CD14-positive monocyte (primary cell): ENCODE results near the gene AFF3. TPM values are rescaled to one million over a fixed set of nuclear protein-coding genes. Genes with fewer than 3 reads are reported as not detected.

Source experiments
- DNase-seq, 3 donors: peaks; one replicate each; pipeline ENCODE4 v3.0.0-alpha.2; 2011 to 2022
- H2AFZ ChIP-seq: 2 replicates; pipeline ENCODE4 v1.6.0; 2012; ENCODE audit warnings: mild to moderate bottlenecking, low read depth, low read length, inconsistent platforms; ENCODE audit not compliant: insufficient read depth, poor library complexity, severe bottlenecking
- H3K27ac ChIP-seq, 2 donors: 1 replicate in 1 of 2; 2 replicates in 1 of 2; pipeline ENCODE4 v1.5.1; 2012 to 2013; ENCODE audit warnings: low read length in 2 of 2, control low read depth in 1 of 2, inconsistent platforms in 1 of 2, low read depth in 1 of 2, mild to moderate bottlenecking in 1 of 2
- H3K27me3 ChIP-seq, 2 donors: one replicate each; pipeline versions ENCODE4 v1.6.0 to v1.6.1; 2011 to 2013; ENCODE audit warnings: low read length in 2 of 2; ENCODE audit not compliant: control insufficient read depth in 2 of 2, insufficient read depth in 2 of 2
- H3K36me3 ChIP-seq, 2 donors: replicated peaks in 1 of 2; 1 replicate in 1 of 2; 2 replicates in 1 of 2; pipeline versions ENCODE4 v1.5.1 to v1.6.1; 2012 to 2013; ENCODE audit warnings: low read length in 2 of 2, control low read depth in 1 of 2, inconsistent platforms in 1 of 2, mild to moderate bottlenecking in 1 of 2; ENCODE audit not compliant: insufficient read depth in 2 of 2, control insufficient read depth in 1 of 2
- H3K4me1 ChIP-seq, 2 donors: 1 replicate in 1 of 2; 2 replicates in 1 of 2; pipeline versions ENCODE4 v1.5.1 to v1.6.1; 2012 to 2013; ENCODE audit warnings: low read length in 2 of 2, control low read depth in 1 of 2, inconsistent platforms in 1 of 2, mild to moderate bottlenecking in 1 of 2, moderate library complexity in 1 of 2; ENCODE audit not compliant: insufficient read depth in 2 of 2, control insufficient read depth in 1 of 2
- H3K4me2 ChIP-seq: replicated peaks from 2 replicates; pipeline ENCODE3; 2012; ENCODE audit warnings: low read length, moderate library complexity, mild to moderate bottlenecking; ENCODE audit not compliant: poor library complexity, severe bottlenecking; ENCODE audit errors: extremely low read depth
- H3K4me3 ChIP-seq, 3 experiments: fragments of 200-600 bp in 1 of 3; sonication (generic) in 1 of 3; replicated peaks in 1 of 3; 1 replicate in 2 of 3; 2 replicates in 1 of 3; pipeline ENCODE4 v1.5.1; 2011 to 2013; ENCODE audit warnings: low read length in 3 of 3, mild to moderate bottlenecking in 3 of 3, control low read depth in 2 of 3, low read depth in 2 of 3, inconsistent platforms in 1 of 3, moderate library complexity in 1 of 3
- H3K79me2 ChIP-seq: 2 replicates; pipeline ENCODE4 v1.6.0; 2012; ENCODE audit warnings: mild to moderate bottlenecking, control low read depth, inconsistent platforms, low read length, moderate library complexity; ENCODE audit not compliant: insufficient read depth
- H3K9ac ChIP-seq: 2 replicates; pipeline ENCODE4 v1.6.0; 2017; ENCODE audit warnings: low read length, mild to moderate bottlenecking; ENCODE audit not compliant: insufficient read depth, poor library complexity, severe bottlenecking
- H3K9me3 ChIP-seq, 2 donors: replicated peaks in 1 of 2; 1 replicate in 1 of 2; 2 replicates in 1 of 2; pipeline versions ENCODE4 v1.5.1 to v1.6.1; 2012 to 2013; ENCODE audit warnings: low read length in 2 of 2, control low read depth in 1 of 2; ENCODE audit not compliant: control insufficient read depth in 1 of 2, insufficient read depth in 1 of 2
- H4K20me1 ChIP-seq: 2 replicates; pipeline ENCODE4 v1.6.0; 2012; ENCODE audit warnings: mild to moderate bottlenecking, low read length, control low read depth, moderate library complexity; ENCODE audit not compliant: insufficient read depth
- H3K27ac Mint-ChIP-seq, 7 donors: one replicate each; pipeline ENCODE4 v1.8.0; 2020; ENCODE audit warnings: mild to moderate bottlenecking in 7 of 7, mixed read lengths in 7 of 7, moderate library complexity in 6 of 7, inconsistent platforms in 2 of 7
- H3K27me3 Mint-ChIP-seq, 3 donors: one replicate each; pipeline ENCODE4 v1.8.0; 2021 to 2022; ENCODE audit warnings: low read depth in 3 of 3, mild to moderate bottlenecking in 3 of 3, mixed read lengths in 3 of 3, moderate library complexity in 3 of 3, inconsistent platforms in 1 of 3
- H3K36me3 Mint-ChIP-seq, 2 donors: one replicate each; pipeline ENCODE4 v1.8.0; 2020; ENCODE audit warnings: mixed read lengths in 2 of 2, inconsistent platforms in 1 of 2, mild to moderate bottlenecking in 1 of 2
- H3K4me1 Mint-ChIP-seq: one replicate; pipeline ENCODE4 v1.8.0; 2020; ENCODE audit warnings: mild to moderate bottlenecking, mixed read lengths
- H3K4me3 Mint-ChIP-seq, 2 donors: one replicate each; pipeline ENCODE4 v1.8.0; 2020; ENCODE audit warnings: mild to moderate bottlenecking in 2 of 2, mixed read lengths in 2 of 2, moderate library complexity in 1 of 2
- H3K9me3 Mint-ChIP-seq, 7 donors: one replicate each; pipeline ENCODE4 v1.8.0; 2020 to 2022; ENCODE audit warnings: mixed read lengths in 7 of 7, mild to moderate bottlenecking in 6 of 7, moderate library complexity in 6 of 7, inconsistent platforms in 2 of 7
- WGBS: methylation state at CpG from one replicate; pipeline ENCODE4 v1.1.5; 2013; ENCODE audit warnings: missing lambda C conversion rate; ENCODE audit not compliant: insufficient coverage; 5-methylcytosine and 5-hydroxymethylcytosine counted together
- intact Hi-C, 2 donors: fragments of 100-400 bp; cut with micrococcal nuclease; formaldehyde crosslinking; loops; one replicate each; pipeline versions ENCODE4 v1.15.0 to v1.15.1; 2023
- polyA plus RNA-seq, 3 donors: library from polyadenylated mRNA; depleted of rRNA in 1 of 3; unstranded in 2 of 3; stranded (reverse) in 1 of 3; fragments of 300-500 nt in 2 of 3; fragments of >200 nt in 1 of 3; fragmentation: Illumina TruSeq in 2 of 3; gene quantifications; 1 replicate in 2 of 3; 2 replicates in 1 of 3; pipeline ENCODE4 v1.2.3, GENCODE V29; 2012 to 2021
- TF ChIP-seq, protein P1 (sequence below): fragments of 200-600 bp; IDR thresholded peaks from one replicate; pipeline ENCODE4 v1.8.0; 2022; ENCODE audit warnings: antibody characterized with exemption, mild to moderate bottlenecking

AFF3 gene
- polyA plus RNA-seq, 3 donors: 0.17 to 4.1 (median 0.49) TPM

DNA sequence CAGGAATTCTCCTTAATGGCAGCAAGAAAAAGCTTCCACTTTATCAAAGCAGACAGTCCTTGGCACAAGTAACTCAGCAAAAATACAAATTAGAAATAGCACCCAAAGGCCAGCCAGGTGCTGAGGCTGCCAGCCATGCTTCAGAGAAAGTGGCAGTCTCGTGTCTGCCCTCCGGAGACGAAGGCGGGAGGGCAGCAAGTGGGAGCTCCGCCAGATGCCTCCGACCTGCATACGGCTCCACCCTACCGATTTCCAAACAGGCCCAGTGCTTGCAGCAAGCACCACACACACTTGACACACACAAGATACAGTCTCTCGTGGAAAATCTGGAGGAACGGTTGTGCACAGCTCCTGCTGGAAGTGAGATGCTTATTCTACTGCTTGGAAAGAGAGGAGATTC is 517.7 kb downstream of the AFF3 start:
- no peak overlapping the region for H3K4me3 Mint-ChIP-seq
- no peaks in the 10 kb centered on the region for H3K36me3 ChIP-seq
- H3K79me2 ChIP-seq: no peaks in the 10 kb centered on the region
- DNase-seq: no peak
- peaks cover 3 to 9% of the 10 kb centered on the region in 2 donors for H3K36me3 Mint-ChIP-seq
- no peak overlapping the region for H3K27ac ChIP-seq
- TF ChIP-seq, protein P1, sequence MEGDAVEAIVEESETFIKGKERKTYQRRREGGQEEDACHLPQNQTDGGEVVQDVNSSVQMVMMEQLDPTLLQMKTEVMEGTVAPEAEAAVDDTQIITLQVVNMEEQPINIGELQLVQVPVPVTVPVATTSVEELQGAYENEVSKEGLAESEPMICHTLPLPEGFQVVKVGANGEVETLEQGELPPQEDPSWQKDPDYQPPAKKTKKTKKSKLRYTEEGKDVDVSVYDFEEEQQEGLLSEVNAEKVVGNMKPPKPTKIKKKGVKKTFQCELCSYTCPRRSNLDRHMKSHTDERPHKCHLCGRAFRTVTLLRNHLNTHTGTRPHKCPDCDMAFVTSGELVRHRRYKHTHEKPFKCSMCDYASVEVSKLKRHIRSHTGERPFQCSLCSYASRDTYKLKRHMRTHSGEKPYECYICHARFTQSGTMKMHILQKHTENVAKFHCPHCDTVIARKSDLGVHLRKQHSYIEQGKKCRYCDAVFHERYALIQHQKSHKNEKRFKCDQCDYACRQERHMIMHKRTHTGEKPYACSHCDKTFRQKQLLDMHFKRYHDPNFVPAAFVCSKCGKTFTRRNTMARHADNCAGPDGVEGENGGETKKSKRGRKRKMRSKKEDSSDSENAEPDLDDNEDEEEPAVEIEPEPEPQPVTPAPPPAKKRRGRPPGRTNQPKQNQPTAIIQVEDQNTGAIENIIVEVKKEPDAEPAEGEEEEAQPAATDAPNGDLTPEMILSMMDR: no peak
- no peak overlapping the region for H3K9ac ChIP-seq
- H3K27ac Mint-ChIP-seq: no peak overlapping the region
- H2AFZ ChIP-seq: no peak overlapping the region
- H3K4me2 ChIP-seq: no peak overlapping the region
- intact Hi-C loops: no loop called here
- H3K27me3 ChIP-seq: no peaks in the 10 kb centered on the region
- H4K20me1 ChIP-seq: no peaks in the 10 kb centered on the region
- peaks cover 0 to under 1% (median 0%) of the 10 kb centered on the region in 7 donors for H3K9me3 Mint-ChIP-seq
- H3K4me1 Mint-ChIP-seq: no peaks in the 10 kb centered on the region
- H3K4me3 ChIP-seq: no peak overlapping the region
- H3K9me3 ChIP-seq: no peaks in the 10 kb centered on the region
- H3K27me3 Mint-ChIP-seq: peaks cover 0 to 2% (median 0%) of the 10 kb centered on the region in 3 donors
- H3K4me1 ChIP-seq: no peaks in the 10 kb centered on the region
- 93% methylated on average over 7 of the region's 10 CpGs for WGBS

- no peak for DNase-seq
- no peaks in the 10 kb centered on the region for H3K36me3 ChIP-seq
- no peak overlapping the region for H3K27ac ChIP-seq
- no peak overlapping the region for H2AFZ ChIP-seq
- Mint-ChIP-seq H3K4me3 (no peak overlapping the region), H3K36me3 (peaks cover 2 to 3% of the 10 kb centered on the region in 2 donors), H3K27ac (peak overlapping the region in 1 of 7 donors; percentile 24), H3K4me1 (peaks cover 3% of the 10 kb centered on the region), H3K9me3 (no peaks in the 10 kb centered on the region), H3K27me3 (peaks cover 0 to 2% (median 0%) of the 10 kb centered on the region in 3 donors)
- no peak overlapping the region for H3K4me2 ChIP-seq
- H3K27me3 ChIP-seq: no peaks in the 10 kb centered on the region
- H3K9ac ChIP-seq: no peak overlapping the region
- intact Hi-C loops: no loop called here
- no peaks in the 10 kb centered on the region for H3K9me3 ChIP-seq
- no peaks in the 10 kb centered on the region for H4K20me1 ChIP-seq
- WGBS: 90% methylated on average over 5 of the region's 5 CpGs
- no peak overlapping the region for H3K4me3 ChIP-seq
- TF ChIP-seq, protein P1: no peak
- H3K4me1 ChIP-seq: no peaks in the 10 kb centered on the region
- no peaks in the 10 kb centered on the region for H3K79me2 ChIP-seq
Measured at GRCh38 chr2:99623613-99624012, 518.8 kb downstream of the AFF3 start.
